ENCODE measurements around the gene SRPK2.

GRCh38 chr7:105122619-105123018, 266.1 kb downstream of the SRPK2 start:
- TF ChIP-seq CTCF (IDR thresholded peaks at IDR 0.05) (no peak), POLR2A (IDR thresholded peaks at IDR 0.05) (no peak)
